ENCODE data around the gene ARHGEF11.

The ARHGEF11 gene

DNA sequence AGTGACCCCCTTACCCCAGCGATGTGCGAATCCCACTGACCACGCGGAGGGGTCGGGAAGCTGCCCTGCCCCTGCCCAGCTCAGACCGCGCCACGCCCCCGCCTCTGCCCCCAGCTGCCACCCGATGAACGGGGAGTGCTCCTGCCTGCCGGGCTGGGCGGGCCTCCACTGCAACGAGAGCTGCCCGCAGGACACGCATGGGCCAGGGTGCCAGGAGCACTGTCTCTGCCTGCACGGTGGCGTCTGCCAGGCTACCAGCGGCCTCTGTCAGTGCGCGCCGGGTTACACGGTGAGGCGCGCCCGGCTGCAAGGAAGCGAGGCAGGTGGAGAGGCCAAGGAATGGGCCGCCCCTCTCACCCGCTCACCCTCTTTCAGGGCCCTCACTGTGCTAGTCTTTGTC is 137.0 kb downstream of the ARHGEF11 start:
- no peak for DNase-seq

DNA sequence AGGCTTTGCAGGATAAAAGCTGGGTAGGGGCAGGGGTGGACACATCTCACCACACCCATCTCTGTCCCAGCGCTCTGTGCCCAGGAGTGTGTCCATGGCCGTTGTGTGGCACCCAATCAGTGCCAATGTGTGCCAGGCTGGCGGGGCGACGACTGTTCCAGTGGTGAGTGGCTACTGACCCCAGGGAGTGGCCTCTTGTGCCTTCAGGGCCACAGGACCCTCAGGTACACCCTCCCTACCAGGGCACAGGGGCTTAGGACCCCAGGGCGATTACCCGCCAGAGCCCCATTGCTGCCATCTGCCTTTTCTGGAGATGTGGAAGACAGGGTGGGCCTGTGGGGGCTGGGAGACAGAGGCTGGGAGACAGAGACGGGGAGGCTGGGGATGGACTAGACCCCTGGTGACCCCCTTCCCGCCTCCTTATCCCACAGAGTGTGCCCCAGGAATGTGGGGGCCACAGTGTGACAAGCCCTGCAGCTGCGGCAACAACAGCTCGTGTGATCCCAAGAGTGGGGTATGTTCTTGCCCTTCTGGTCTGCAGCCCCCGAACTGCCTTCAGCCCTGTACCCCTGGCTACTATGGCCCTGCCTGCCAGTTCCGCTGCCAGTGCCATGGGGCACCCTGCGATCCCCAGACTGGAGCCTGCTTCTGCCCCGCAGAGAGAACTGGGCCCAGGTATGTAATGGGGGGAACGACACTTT is 139.2 kb downstream of the ARHGEF11 start:
- DNase-seq = no peak

DNA sequence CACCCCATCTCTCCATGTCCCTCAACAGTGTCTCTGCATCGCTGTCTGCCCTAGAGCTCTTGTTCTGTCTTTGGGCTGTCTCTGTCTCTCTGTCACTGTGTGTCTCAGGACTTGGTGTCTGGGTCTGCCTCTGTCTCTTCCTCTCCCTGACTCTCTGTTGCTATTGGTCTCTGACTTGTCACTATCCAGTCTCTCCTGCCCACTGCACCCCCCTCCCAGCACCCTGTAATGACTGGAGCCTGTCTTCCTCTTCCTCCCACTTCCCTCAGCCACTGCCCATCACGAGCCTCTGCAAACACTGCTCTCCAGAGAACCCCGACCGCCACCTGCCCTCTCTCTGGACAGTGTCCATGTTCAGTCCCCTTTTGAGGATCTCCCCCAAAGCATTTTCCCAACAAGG is 139.9 kb downstream of the ARHGEF11 start:
- no peak for DNase-seq

DNA sequence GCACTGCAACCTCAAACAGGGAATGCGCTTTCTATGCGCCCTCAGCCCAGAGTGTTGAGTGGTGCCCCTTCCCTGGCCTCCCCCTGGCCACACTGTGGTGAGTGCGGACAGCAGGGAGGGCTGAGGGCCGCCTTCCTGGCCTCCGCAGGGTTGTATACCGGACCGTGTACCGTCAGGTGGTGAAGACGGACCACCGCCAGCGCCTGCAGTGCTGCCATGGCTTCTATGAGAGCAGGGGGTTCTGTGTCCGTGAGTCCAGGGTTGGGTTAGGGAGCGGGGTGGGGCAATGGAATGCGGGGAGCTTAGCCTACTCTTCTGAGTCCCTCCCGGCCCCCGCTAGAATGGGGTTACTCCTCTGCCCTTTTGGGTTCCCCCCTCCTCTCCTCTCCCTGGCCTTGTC is 140.4 kb downstream of the ARHGEF11 start:
- no peak for DNase-seq

- DNase-seq = no peak
These were observed 141.2 kb downstream of the ARHGEF11 start for GRCh38 chr1:156904187-156904959.

- no peak for DNase-seq
These were observed 142.0 kb downstream of the ARHGEF11 start for GRCh38 chr1:156903328-156904091.

DNA sequence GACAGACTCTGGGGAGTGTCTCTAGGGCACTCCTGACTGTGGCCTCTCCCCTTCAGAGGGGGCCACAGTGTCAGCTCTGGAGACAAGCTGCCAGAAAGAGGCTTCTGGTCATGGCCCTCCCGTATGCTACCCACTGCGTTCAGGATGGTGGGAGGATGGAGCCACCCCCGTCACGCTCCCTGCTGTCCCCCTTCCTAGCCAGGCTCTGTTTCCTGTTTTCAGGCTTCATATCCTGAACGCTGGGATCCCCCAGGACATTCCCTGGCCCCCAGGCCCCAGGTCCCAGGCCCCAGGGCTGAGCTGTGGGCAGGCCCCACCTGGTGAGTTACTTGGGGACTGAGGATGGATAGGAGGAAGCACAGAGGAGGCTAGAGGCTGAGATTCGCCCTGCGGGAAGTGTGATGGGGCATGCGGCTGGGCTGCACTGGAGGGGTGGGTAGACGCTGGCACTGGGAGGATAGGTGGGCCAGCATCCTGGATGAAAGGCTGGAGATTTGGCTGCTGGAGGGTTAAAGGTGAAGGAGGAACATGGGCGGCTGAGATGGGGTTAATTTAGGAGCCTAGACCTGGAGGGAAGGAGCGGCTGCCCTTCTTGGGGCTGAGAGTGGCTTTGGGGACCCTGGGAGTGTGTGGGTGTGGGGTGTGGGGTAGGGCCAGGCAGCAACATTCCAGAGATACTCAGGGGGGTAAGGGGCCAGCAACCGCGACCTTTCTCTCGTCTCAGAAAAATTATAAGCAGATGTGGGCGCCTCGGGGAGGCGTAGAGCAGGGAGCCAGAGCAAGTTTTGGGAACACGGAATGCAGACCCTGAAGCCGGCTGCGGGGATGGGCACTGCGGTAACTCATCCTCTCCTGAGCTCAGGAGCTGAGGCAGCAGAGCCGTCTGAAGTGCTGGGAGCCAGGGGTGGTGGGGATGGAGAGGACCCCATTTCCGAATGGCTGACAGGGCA is 143.3 kb downstream of the ARHGEF11 start:
- no peak for DNase-seq

DNA sequence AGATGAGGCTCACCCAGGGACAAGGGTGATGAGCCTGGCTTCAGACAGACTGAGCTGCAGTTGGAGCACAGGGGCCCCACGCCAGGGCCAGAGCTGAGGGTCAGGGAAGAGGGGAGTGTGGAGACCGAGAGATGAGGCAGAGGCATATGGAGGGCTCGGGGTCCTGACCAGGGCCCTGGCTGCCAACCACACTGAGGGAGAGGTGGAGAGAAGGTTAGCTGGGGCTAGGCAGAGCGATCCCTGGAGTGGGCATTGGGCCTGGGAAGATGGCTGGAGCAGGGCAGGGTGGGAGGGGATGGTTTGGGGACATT is 144.0 kb downstream of the ARHGEF11 start:
- no peak for DNase-seq

DNA sequence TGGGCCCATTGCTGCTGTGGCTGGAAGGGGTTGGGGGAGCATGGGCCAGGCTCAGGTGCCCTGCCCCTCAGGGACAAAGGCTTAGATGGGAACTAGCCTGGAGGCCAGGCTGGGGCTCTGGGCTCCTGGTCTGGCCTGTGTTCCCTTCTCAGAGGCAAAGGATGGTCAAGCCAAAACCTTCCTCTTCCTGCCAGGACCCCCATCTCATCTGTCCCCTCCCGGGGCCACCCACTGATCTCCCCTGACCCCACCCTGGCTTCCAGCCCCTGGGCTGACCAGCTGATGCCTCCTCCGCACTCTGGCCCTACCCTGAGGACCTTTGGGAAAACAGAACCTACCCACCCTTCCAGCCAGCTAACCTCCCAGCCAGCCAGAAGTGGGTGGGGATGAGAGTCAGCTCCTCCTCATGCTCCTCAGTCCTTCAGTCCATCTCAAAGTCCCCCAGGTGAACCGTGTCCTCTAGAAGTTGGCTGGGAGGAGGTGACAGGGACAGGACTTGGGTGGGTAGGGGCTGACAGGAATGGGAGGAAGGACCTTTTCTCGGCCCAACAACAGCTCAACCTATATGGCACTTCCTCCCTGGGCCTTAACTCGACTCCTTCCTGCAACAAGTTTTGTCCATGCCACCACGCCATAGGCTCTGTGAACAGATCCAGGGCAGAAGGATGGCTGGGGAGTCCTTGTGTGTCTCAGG is 144.5 kb downstream of the ARHGEF11 start:
- no peak for DNase-seq

DNA sequence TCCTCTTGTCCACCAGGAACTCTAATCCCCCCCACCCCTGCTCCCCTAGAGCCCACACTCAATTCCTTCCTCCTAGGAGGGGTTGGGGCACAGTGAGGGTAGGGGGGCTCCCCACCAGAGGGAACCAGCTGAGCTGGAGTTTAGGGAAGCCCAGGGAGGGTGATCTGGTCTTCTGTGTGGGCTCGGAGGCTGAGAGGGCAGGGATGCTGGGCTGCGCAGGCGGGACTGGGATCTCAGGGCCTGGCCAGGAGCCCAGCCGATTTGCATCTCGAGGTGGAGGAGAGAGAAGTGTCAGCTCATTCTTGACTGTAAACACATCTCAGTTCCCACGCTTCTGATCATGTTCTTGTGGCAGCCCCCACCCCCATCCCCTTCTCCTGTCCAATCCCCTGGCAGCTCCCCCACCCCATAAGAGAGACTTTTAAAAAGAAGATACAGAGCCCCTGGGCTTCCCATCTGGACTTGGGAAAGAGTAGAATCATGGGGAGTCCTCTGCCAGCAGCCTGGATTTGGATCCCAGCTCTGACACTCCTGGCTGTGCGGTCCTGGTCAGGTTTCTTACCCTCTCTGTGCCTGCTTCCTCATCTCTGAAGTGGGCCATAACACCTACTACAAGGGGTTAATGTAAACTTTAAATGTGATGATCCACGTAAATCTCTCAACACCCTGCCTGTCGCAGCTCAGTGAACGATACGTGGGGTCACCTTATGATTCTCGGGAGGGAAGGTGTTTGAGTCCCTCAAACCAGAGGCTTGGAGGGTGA is 145.4 kb downstream of the ARHGEF11 start:
- DNase-seq = no peak

- no peak for DNase-seq
These were observed 146.4 kb downstream of the ARHGEF11 start for GRCh38 chr1:156898971-156899664.

DNA sequence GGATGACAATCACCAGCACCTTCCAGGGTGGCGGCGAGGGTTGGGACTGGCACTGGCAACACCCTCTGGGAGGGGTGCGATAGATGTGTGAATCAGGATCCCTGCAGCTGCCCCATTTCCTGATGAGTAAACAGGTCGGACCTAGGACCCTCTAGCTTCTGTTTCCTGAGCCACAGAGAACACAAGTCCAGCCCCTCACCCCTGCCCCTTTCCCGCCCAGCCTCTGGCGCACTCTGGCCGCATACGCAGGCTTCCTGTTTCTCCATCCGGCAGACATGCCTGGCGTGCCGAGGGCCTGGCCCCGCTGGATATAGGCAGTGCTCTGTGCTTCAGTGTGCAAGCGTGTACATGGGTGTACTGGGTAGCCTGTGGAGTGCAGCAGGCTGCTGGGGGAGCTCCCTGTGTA is 147.4 kb downstream of the ARHGEF11 start:
- DNase-seq = no peak

- DNase-seq = no peak
These were observed 148.3 kb downstream of the ARHGEF11 start for GRCh38 chr1:156897078-156897825.

DNA sequence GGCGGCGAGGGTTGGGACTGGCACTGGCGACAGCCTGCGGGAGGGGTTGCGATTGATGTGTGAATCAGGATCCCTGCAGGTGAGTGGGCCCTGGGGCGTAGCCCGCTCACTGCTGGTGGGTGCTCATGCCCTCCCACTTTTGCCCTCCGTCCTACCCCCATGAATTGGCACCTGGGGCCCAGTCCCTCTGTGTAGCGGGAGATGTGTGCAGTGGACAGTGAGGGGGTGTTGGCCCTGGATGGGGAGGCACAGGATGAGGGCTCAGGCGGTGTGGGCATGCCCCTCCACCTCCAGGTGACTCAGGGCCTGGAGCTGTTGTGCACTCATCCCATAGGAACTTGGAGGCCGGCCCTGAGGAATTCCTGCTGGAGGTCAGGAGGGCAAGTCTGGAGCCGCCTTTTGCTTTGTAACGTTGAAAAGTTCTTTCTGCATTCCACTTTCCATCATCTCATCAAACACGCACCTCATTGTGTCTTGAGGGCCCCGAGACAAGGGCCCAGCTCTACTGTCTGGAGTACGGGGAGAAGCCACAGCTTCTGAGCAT is 149.0 kb downstream of the ARHGEF11 start:
- no peak for DNase-seq

GRCh38 chr1:156895927-156896326 is 149.6 kb downstream of the ARHGEF11 start:
- DNase-seq = no peak

DNA sequence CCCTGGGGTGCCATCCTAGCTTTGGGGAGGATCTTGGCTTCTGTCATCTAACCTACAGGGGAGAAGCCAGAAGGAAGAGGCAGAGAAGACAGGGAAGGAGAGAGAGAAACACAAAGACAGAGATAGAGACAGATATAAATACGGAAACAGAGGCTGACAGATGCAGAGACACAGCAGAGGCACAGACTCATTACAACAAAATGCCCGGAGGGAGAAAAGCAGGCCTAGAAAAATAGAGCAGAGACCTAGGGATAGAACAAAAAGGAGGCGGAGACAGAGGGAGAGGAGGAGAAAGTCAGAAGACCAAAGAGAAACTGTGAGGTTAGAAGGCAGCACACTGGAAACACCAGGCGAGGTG is 150.1 kb downstream of the ARHGEF11 start:
- no peak for DNase-seq

- DNase-seq = peak; percentile 29
These were observed 150.7 kb downstream of the ARHGEF11 start for GRCh38 chr1:156894711-156895454.

- peak; percentile 27 for DNase-seq
These were observed 151.5 kb downstream of the ARHGEF11 start for GRCh38 chr1:156894001-156894400.
